Mucosa of descending colon (tissue), 3 donors: ENCODE measurements around the gene RNF225. TPM values are rescaled to one million over a fixed set of nuclear protein-coding genes. Genes with fewer than 3 reads are reported as not detected.

Experiments used
- ATAC-seq: fragments of 200-7000 bp; cut with Tn5 transposase; one replicate; pipeline ENCODE4 v1.9.1; 2020; ENCODE audit warnings: mild to moderate bottlenecking, moderate library complexity
- DNase-seq, 3 donors: peaks; one replicate each; pipeline ENCODE4 v3.0.0-alpha.2; 2020
- H3K36me3 ChIP-seq: fragments of 200-600 bp; one replicate; pipeline ENCODE4 v1.8.0; 2021; ENCODE audit warnings: low read depth, mild to moderate bottlenecking
- H3K4me1 ChIP-seq: fragments of 200-600 bp; one replicate; pipeline ENCODE4 v1.8.0; 2021; ENCODE audit warnings: low read depth, mild to moderate bottlenecking
- H3K4me3 ChIP-seq: fragments of 200-600 bp; one replicate; pipeline ENCODE4 v1.8.0; 2021; ENCODE audit warnings: mild to moderate bottlenecking
- H3K9me3 ChIP-seq: fragments of 200-600 bp; one replicate; pipeline ENCODE4 v1.8.0; 2021; ENCODE audit warnings: mild to moderate bottlenecking
- CTCF ChIP-seq: fragments of 200-600 bp; IDR thresholded peaks from one replicate; pipeline ENCODE4 v1.8.0; 2022; ENCODE audit warnings: antibody characterized with exemption, mild to moderate bottlenecking
- intact Hi-C, 2 donors: fragments of 100-400 bp; cut with DNase I in 1 of 2; cut with micrococcal nuclease in 1 of 2; formaldehyde crosslinking; loops; one replicate each; pipeline versions ENCODE4 v1.11.0 to v1.11.1; 2022; cut with DNase I, micrococcal nuclease
- total RNA-seq, 3 donors: library from RNA; stranded (reverse); fragmentation: NEBNext Ultra II Directional in 2 of 3; extraction: Animal tissue kit (Norgen Biotek cat#: 25700) in 2 of 3; gene quantifications; one replicate each; pipeline versions ENCODE4 v1.2.1 to v1.2.4, GENCODE V29; 2021 to 2023
- donor health status: DM: no; HTN: no; CAD: no; lungs with moderate emphysema.
- donor health status: DM: no; HTN: no; CAD: no.
- donor health status: DM: no; HTN: yes; CAD: no.

RNF225 gene
- total RNA-seq, 3 donors from 2014 or later, result not detected

GRCh38 chr19:58350871-58351557 lies 44.4 kb upstream of the RNF225 start:
- Histone ChIP-seq H3K36me3 (no peaks in the 10 kb centered on the region), H3K9me3 (no peaks in the 10 kb centered on the region), H3K4me1 (no peaks in the 10 kb centered on the region), H3K4me3 (no peak overlapping the region)
- no peak for DNase-seq
- no peak for ATAC-seq
- intact Hi-C loops, result no loop called here
- TF ChIP-seq CTCF, result no peak

DNA sequence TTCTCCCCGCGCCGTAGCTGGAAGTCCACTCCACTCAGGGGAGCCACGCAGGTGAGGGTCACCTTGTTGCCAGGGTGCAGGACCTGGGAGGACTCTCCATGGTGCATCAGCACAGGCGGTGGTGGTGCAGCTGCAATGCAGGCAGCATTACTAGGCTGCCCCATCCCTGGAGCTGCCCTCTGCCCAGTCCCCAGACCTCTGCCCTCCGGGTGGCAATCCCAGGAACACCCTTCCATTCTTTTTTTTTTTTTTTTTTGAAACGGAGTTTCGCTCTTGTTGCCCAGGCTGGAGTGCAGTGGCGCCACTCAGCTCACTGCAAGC lies 43.9 kb upstream of the RNF225 start:
- DNase-seq, result no peak
- TF ChIP-seq CTCF, result no peak
- ATAC-seq, result no peak
- intact Hi-C loops, result no loop called here
- Histone ChIP-seq H3K4me3 (no peak overlapping the region), H3K36me3 (no peaks in the 10 kb centered on the region), H3K4me1 (no peaks in the 10 kb centered on the region), H3K9me3 (no peaks in the 10 kb centered on the region)

GRCh38 chr19:58351990-58352755 lies 43.3 kb upstream of the RNF225 start:
- ATAC-seq, result no peak
- Histone ChIP-seq H3K4me1 (no peaks in the 10 kb centered on the region), H3K36me3 (no peaks in the 10 kb centered on the region), H3K4me3 (no peak overlapping the region), H3K9me3 (no peaks in the 10 kb centered on the region)
- no peak for DNase-seq
- TF ChIP-seq CTCF, result no peak
- intact Hi-C loops, result no loop called here

DNA sequence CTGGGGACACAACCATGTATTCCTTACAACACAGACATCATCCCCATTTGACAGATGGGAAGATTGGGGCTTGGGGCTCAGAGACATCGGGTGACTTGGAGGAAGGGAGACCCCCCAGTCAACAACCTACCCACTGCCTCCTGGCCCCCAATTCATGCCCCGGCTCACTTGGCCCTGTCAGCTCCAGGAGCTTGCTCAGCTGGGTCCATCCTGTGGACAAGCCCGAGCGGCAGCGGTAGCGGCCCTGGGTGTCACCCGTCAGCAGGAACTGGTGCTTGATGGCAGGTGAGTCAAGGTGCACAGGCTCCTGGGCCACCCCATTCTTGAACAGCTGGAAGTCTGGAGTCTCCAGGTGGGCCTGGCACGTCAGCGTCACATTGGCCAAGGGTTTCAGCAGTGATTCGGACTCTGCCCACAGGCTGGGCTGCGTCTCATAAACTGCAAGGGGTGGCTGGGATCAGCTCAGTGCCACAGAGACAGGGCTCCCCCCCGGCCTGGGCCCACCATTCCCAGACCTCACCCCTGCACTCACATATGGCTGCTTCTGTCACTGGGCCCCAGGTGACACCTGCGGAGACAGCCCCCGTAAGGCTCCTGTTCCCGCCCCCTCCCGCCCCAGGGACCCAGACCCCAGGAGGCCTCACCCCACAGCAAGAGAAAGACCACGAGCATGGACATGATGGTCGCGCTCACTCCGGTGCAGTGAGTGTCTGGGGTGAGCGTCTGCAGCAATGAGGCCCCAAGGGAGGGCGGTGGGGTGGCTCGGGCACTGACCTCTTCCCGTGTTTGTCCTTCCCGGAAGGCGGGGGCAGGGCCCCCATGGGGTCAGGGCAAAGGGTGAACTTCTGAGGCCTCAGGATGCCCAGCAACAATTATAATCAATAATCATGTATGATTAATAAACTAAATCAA lies 42.4 kb upstream of the RNF225 start, which contains the start of gene A1BG:
TSS of gene A1BG (minus strand) at position 733 of the 912 bp plus-strand sequence. CDS start at position 678, 55 bp downstream.
- Histone ChIP-seq H3K4me3 (no peak within 1 kb of the TSS), H3K36me3 (no peaks in the 10 kb centered on the region), H3K4me1 (no peaks in the 10 kb centered on the region), H3K9me3 (no peaks in the 10 kb centered on the region)
- no peak for TF ChIP-seq CTCF
- intact Hi-C loops, result no loop called here
- ATAC-seq (no peak), DNase-seq (no peak)

DNA sequence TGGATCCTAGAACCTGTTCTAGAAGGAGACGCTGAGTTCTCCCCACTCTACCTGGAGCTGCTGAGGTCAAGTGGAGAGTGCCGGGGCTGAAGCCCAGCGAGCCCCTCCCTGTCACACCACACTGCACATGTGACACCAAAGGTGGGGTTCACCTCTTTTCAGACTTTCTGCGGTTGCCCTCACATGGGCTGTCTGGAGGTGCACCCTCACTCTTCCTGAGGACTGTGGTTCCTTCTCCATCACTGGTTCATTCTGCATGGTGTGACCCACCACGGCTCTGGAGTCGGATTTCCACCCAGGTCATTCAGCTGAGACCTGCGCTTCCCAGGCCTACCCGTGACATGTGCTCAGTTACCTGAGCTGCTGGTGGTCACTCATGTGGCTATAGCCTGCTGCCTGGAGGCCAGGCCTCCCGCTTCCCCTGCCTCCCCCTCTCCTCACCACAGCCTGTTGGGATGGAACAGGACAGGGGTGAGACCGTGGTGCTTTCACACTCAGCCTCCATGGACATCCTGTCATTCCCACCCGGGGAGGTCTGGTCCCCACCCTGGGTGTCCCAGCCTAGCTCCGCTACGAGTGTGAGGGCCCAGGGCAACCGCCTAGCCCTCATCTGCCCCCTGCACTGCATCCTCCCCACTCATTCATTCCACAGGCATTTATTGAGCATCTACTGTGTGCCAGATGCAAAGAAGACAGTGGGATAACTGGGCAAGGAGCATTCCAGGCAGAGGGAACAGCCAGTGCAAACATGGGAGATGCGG lies 41.6 kb upstream of the RNF225 start:
- intact Hi-C loops, result no loop called here
- TF ChIP-seq CTCF, result no peak
- Histone ChIP-seq H3K4me1 (no peaks in the 10 kb centered on the region), H3K4me3 (no peak overlapping the region), H3K9me3 (no peaks in the 10 kb centered on the region), H3K36me3 (no peaks in the 10 kb centered on the region)
- ATAC-seq (no peak), DNase-seq (no peak)
